NCI-H460 (cell line): ENCODE results near the gene PSMB7. TPM values are rescaled to one million over a fixed set of nuclear protein-coding genes. Genes with fewer than 3 reads are reported as not detected.

Source experiments
- DNase-seq: peaks from one replicate; pipeline ENCODE4 v3.0.0-alpha.2; 2016; ENCODE audit warnings: low read depth; ENCODE audit errors: extremely low read depth
- total RNA-seq: library from RNA; depleted of rRNA; stranded (reverse); fragments of >200 nt; shearing (Covaris generic); gene quantifications from 2 replicates; pipeline ENCODE4 v1.2.3, GENCODE V29; 2014

PSMB7 gene
- total RNA-seq, 1 experiment from 2014 or later: 379 TPM

DNA sequence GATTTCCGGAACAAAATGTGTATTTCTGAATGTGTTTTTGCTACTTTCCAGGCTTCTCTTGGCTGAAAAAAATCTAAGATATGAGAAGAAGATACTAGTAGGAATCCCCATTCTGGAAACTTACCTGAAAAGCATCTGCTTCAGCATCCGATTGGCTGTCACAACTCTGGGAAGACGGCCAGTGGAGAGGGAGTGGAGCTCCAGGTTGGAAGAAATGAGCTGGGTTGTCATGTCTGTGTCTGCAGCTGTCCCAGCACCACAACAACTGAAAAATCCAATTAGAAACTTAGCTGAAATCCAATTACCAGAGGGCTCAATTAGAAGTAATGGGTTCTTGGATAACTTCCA lies 3.0 kb downstream of the PSMB7 start:
- DNase-seq: no peak

DNA sequence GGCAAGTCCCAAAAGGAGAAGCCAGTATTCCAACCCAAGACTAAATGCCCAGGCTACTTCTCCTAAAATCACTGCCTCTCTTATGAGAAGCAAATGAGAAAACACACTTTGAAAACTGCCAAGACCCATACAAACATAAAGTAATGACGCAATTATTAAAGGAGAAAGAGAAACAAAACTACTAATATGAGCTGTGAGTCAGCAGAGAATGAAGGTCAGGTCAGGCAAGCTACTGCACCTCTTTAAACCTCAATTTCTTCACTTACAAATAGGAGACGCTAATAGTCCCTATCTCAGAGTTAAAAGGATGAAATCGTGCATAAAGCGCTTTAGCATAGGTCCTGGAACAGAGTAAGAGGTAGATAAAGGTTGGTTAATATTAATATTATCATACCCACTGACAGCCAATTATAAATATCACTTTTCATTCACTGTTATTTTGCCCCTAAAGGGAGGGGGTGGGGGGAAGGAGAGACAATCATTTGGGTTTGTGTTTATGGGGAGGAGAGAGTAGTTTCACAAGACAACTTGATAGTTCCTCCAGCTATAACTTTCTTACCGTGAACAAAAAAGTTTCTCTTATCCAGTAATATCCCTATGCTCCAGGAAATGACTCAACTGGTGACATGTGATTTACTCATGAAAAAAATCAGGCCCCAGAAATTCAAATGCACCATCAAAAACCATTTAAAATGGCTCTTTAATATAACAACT lies 3.6 kb downstream of the PSMB7 start:
- no peak for DNase-seq

DNA sequence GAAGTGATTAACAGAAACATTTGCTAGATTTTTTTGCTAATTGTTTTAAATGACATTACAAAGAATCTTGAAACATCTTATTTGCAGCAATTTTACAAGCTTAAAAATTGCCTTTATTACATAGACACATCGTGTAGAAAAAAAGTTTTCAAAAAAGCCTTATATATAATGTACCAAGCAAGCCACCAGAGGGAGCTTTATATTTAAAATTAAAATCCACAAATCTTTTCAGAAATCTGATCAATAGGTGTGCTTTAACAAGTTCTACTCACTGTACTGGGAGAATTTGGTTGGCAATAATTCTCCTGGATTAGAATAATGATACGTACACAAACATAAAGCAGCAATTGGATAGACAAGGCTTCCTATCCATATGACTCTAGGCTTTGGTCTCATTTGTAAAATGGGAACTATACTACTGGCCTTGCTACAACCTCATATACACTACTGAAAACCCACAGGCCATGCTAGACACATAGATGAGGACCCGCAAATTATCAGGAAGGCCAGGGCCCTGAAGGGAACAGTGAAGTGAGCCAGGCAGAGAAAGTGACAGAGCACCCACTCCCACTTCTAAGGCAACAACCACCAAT lies 4.8 kb downstream of the PSMB7 start:
- no peak for DNase-seq

DNA sequence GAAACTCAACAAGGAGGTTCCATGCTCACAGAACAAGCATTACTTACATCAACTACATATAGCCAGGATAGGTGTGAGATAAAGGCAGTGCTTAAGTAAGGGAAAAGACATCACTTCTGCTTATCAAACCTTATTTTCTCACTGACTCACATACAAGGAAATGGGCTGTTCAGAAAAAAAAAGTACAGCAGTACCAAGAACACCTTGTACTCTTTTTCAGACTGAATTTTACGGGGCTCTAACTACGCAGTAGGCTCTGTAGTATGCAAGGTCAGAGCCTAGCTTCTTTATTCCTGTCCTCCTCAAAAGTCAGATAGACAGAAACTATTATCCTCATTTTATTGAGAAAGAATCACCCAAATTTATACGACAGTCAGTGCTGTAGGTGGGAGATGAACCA lies 5.8 kb downstream of the PSMB7 start:
- DNase-seq: no peak

DNA sequence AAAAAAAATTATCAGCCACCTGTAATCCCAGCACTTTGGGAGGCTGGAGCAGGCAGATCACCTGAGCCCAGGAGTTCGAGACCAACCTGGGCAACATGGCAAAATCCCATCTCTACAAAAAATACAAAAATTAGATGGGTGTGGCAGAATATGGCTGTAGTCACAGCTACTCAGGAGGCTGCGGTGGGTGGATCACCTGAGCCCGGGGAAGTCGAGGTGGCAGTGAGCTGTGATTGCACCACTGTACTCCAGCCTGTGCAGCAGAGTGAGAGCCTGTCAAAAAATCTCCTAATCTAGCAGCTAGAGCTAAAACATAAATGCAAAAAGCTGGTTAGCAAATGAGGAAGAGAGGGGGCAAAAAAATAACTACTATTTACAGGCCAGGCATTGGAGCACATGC lies 12.0 kb downstream of the PSMB7 start:
- DNase-seq: no peak

DNA sequence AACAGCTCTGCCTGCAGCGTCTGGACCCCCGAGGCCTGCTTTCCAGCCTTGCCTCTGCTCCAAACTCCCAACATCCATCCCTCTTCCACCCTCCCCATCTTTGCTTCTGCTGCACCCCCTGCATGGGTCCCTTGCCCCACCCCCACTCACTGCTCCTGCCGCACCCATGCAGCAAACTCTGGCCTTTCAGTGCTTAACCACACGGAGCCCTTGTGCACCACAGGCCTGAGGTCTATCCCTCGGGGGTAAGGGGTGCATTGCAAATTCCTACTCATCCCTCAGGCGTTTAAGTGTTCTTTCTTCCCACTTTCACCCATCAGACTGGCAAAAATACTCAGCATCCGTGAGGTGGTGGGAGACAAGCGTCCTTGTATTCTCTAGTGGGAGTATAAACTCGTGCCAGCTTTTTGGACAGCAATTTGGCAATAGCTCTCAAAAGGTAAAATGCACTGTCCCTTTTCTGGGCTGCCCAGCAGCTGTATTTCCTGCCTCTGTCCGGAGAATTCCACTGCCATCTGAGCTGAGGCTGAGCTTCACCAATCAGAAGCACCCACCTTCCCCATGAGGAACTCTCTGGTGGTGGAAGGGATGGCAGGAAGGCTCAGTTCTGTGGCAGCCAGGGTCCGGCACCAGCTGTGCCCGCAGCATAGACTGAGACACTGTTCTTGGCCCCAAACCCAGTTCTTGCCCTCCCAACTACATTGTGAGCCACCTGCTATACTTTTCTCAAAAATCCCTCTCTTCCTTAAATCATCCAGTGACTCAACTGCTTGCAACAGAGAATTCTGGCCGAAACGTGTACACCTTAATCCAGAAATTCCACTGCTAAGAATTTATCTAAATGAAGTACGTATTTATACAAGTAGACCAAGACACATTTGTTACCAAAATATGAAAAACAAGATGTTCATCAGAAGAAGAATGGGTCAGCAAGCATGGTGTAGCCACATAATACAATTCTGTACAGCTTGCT lies 15.0 kb downstream of the PSMB7 start:
- no peak for DNase-seq

DNA sequence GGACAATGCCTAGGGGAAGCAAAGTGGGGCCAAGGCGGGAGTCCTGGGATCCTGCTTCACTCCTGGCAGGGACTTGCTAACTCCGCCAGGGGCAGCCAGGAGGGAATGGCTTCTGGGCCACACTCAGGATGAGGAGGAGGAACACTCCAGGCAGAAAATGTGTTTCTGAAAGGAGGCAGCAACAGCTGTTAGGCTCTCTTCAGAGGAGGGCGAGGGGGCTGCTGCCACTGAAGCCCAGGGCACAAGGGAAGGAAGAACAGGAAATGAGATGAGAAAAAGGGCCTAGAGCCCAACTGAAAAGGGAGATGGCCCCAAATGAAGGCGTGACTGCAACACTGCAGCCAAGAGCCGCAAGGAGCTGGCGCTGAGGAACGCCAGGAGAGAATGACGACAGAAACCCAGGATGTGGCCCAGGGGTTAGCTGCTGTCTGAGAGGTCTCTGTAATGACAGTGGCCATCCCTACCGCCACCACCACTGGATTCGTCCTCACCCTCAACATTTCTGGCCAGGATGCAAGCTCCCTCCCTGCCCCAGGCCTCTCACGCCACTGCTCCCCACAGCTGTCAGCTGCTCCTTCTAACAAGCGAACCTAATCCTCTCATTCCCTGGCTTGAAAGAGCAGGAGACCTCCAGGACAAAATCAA lies 15.8 kb downstream of the PSMB7 start:
- DNase-seq: no peak

DNA sequence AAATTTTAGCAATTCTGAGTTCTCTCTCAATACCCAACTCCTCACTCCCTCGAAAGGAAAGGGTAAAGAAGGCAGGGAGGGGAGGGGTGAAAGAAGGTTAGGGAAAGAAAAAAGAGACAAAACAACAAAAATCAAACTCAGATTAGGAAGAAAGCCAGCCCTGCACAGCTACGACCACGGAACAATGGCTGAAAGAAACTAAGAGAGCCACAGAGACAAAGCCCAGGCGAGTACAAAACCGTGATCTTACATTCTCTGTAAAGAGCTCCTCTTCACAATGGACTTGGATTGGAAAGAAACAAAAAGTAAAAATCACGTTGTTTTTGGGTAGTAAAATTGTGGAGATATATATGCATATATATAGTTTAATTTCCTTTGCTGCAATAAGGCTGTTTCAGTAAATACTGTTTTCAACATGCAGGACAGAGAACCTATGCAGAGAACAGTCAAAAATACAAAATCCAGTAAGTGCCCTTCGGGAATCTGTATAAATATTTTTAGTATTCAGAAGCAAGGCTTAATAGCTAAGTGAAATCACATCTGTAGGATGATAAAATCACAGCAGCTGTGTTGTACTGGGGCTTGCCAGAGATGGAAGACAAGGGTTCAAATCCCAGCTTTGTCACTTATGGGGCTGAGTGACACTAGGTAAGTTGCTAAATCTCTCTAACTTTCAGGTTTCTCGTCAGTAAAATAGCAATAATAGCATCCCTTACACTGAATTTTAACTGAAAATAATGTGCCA lies 16.9 kb downstream of the PSMB7 start:
- no peak for DNase-seq

DNA sequence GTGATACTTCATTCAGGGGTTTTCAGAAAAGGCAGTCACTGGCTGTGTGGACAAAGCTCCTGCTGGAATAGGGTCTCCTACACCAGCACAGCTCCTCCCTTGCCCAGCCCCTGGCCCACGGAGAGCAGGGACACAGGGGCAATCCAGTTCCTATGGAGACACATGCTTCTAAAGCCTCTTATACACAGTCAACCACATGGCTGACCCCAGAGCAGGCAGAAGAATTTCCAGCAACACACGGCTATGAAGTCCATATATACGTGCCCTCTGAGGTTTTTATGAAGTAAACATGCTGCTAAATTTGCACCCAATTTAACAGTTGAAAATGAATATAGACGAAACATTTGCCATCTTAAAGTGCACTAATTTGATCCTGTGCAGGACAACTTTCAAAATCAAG lies 19.4 kb downstream of the PSMB7 start:
- DNase-seq: no peak

DNA sequence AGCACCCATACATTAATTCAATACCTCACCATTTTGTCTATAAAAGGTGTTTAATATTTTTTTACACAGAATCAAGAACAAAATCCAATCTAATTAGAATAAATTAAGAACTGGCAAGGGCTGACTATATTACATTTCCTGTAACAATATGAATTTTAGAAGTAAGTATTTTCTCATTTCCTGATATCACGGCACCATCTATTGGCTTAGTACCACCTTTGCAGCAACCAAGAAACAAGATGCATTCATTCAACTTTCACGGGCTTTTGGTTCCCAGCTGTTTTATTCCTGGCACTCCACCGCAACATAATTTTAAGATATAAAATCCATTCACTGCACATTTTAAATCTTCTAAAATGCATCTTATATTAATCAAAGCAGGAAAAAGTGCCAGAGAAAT lies 20.6 kb downstream of the PSMB7 start:
- DNase-seq: no peak

DNA sequence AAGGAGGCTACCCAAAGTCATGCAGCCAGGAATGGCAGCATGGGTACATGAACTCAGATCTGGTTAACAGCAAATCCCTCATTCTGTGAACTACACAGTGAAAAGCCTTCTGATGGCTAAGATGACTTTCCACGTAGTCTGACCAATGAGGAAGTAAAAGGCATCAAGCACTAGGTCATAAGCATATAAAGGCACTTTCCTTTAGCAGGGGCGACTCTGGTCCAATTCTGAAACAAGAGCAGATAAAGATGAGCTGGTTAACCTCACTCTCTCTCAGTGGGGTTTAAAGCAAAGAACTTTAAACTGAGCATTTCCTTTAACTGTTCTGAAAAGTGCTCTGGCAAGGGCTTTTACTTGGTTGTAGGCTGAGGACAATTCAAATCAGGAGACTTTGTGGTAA lies 21.1 kb downstream of the PSMB7 start:
- no peak for DNase-seq

DNA sequence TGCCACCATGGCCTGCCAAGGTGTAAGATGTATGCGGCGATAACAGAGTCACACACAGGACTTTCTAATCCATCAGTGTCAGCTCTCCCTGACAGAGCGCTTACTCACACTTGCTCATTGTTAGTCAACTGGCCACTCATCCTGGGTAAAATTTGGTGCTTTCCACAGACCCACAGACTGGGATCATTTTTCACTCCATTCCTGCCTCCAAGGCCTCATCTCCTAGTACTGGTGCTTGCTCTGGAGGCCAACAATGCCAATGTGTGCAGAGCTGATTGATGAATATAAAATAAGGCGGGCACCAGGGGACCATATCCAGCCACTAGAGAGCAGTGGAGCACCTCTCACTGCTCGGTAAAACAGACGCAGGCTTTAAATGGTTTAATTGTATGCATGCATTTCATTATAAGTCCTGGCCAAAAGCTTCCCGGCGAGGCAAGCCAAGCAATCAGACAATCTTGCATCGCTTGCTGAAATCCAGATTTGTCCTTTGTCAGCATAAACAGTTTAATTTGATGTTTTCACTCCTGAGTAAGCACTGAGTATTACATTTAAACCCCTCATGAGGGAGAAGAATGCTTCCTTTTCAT lies 22.3 kb downstream of the PSMB7 start:
- peak; percentile 58 for DNase-seq

DNA sequence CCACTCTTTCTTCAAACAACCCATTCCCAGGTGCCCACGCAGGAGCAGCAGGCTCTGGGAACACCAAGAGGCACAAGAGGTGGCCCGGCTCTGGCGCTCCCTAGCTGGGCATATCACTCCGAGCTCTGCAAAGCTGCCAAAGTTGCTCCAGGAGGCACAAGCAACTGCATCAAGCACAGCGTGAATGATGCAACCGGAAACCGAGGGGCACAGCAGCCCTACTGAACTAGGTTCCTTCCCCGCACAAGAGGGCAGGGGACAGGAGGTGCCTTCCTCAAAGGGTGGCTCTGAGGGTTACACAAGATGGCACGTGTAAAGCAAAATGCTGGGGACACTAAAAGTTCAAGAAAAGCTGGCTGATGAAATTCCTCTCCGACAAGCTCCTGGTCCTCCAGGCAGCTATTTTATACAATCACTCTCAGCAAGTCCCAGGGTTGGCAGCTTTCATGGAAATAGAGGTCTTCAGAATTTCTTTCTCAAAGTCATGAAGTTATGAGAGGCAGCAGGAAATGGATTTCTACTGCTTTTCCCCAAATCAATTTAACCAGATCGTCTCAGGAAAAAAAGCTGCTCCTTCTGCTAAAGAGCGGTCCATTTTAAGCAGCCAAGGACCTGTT lies 22.9 kb downstream of the PSMB7 start:
- no peak for DNase-seq

DNA sequence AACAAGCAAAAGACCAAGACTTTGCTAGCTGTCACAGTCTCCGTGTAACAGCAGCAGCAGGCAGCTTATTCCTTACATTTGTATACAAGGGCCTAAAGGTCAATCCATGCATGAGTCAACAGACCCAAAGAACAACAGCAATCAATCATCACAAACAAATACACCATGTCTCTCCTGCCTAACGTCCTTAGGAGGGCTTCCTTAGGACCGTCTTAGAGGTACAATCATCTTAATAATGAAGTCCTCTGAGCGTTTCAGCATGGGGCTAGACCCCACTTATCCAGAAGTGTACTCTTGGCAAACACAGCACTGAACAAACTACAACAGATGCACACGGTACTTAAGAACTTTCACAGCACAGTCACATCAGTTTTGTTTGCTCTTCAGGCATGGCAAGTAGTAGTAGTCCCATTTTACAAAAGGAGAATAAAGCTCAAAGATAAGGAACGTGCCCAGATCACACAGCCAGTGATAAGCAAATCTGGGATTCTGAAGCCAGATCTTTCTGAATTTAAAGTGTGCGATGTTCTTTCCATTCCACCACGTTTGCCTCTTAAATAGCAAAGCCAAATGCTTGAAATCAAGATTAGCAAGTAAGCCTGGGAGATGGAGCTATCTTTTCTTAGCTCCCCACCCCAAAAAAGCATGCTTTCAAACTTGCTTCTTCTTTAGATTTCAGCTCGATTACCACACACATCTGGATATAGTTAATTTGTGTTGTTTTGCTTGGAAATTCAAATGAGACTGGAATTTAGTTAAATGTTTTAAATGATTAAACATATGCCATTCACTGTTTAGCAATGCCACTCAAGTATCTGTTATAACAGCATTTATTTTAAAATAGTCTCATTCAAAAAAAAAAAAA lies 24.2 kb downstream of the PSMB7 start:
- DNase-seq: peak; percentile 60

DNA sequence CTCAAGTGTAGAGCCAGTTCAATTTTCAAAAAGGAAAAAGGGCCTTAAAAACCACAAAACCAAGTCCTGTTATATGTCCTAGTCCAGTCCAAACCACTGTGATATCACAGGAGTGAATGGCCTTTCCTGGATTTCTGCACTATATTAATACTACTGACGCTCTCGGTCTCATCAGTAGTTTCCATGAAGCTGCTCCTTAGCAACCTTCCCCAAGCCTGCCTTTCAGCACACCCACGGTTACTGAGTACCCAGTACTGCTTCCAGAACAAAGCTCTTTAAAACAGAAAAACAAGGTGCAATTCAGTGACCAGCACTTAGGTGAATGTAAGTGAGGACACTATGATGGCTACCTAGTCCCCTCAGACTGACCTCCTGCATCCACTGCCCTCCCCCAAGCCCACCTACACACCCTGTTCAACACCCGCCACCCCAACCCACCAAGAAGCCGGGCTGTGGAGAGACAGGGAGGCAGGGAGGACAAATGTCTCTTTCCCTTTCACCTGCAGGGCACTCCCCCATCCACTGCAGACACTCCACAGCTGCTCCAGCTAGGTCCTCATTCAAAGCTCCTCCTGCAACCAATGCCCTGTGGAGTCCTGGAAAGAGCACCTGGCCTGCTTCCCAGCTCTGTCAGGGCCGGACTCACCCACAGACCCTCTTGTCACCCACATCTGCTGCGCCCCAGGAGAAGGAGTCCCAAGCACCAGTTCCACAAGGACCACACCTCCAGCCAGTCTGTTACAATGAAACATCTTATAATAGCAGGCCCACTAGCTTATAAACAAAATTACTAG lies 25.9 kb downstream of the PSMB7 start:
- DNase-seq: no peak

DNA sequence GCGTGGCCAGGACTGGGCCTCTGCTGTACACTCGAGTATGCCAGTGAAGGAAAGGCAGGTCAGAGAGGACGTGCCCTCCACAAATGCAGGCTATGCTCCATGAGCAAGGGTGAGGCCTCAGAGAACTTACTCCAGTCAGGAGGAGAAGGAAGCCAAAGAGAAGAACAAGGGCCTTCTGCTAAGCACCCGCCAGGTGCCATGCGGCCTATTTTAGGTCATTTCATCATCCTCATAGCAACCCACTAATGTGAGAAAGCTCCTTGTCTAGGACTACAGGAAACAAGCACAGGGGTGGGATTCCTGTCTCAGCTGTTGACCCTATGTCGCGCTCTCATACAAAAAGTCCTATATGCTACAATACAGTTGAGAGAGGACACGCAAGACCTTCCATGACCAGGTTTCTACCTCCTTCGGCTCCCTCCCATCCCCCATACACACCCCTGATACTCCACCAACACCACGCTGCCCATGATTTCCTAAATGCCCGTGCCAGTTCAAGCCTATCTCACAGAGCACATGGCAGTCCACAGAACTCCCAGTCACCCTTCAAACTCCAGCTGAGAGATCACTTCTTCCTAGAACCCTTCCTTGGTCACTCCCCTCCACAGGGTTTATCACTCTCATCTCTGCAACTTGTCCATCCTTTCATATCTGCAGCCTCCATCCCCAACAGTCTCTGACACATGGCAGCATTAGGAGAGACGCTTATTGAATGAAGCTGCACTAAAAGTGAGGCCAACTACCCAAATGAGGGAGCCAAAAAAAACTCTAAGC lies 26.8 kb downstream of the PSMB7 start:
- no peak for DNase-seq

DNA sequence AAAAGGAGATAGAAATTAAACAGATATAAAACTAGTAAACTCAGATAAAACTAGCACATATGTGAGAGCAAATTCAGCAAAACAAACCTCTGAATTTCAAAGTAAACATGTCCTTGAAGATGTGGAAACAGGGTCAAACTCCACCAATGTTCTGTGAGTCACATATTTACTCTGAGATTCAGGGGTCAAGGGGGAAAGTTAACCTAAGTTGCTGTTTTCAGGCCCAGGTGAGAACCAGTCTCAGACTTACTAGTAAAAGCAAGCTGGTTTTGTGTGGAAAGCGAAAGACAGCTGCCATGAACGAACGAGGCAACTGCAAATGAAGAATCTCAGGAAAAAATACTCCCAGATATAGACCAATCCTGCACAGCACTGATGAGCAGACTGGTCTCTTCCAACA lies 29.0 kb downstream of the PSMB7 start:
- no peak for DNase-seq
